ENCODE results near the gene TGM3.

The TGM3 gene

GRCh38 chr20:2253256-2253655, 42.5 kb upstream of the TGM3 start:
- CTCF ChIA-PET = no interaction called here
- no peak for TF ChIP-seq ARNT (IDR thresholded peaks at IDR 0.05)
- no peak for TF ChIP-seq TARDBP (IDR thresholded peaks at IDR 0.05)
- TF ChIP-seq FOXK2 (IDR thresholded peaks at IDR 0.05) = no peak
- no peak for TF ChIP-seq LEF1 (IDR thresholded peaks at IDR 0.05; ENCODE audit: borderline replicate concordance)
- no peak for TF ChIP-seq CTBP1 (IDR thresholded peaks at IDR 0.05; ENCODE audit: borderline replicate concordance)
- POLR2A ChIA-PET = no interaction called here
- DNase-seq (ENCODE audit: extremely low spot score) = no peak

- no peak for DNase-seq (ENCODE audit: extremely low spot score)
- ChIA-PET POLR2A (no interaction called here), CTCF (interaction anchor here (0.6 kb wide), 1 partner anchor 11 kb away, joined by 4 read pairs; no protein-coding TSS in a partner anchor)
- TF ChIP-seq CTBP1 (IDR thresholded peaks at IDR 0.05; ENCODE audit: borderline replicate concordance) (no peak), BHLHE40 (IDR thresholded peaks at IDR 0.05; ENCODE audit: borderline replicate concordance) (no peak), L3MBTL2 (conservative IDR thresholded peaks at IDR 0.05) (no peak), SP1 (IDR thresholded peaks at IDR 0.05) (no peak), FOXA1 (IDR thresholded peaks at IDR 0.05) (no peak), TARDBP (IDR thresholded peaks at IDR 0.05) (no peak), FOXM1 (IDR thresholded peaks at IDR 0.05; ENCODE audit: borderline replicate concordance) (no peak), LEF1 (IDR thresholded peaks at IDR 0.05; ENCODE audit: borderline replicate concordance) (no peak), FOXK2 (IDR thresholded peaks at IDR 0.05) (no peak), ZNF384 (IDR thresholded peaks at IDR 0.05) (no peak), ELF4 (IDR thresholded peaks at IDR 0.05) (no peak), NFRKB (IDR thresholded peaks at IDR 0.05) (no peak), PKNOX1 (IDR thresholded peaks at IDR 0.05) (no peak), HDGF (IDR thresholded peaks at IDR 0.05; ENCODE audit: borderline replicate concordance) (no peak), SUZ12 (IDR thresholded peaks at IDR 0.05) (no peak), ARNT (IDR thresholded peaks at IDR 0.05) (no peak)
Measured at GRCh38 chr20:2254333-2254732, 41.5 kb upstream of the TGM3 start.

- CTCF ChIA-PET = no interaction called here
- no peak for DNase-seq (ENCODE audit: extremely low spot score)
- POLR2A ChIA-PET = no interaction called here
- TF ChIP-seq SUZ12 (IDR thresholded peaks at IDR 0.05) = no peak
- TF ChIP-seq LEF1 (IDR thresholded peaks at IDR 0.05; ENCODE audit: borderline replicate concordance) = no peak
- TF ChIP-seq FOXA1 (IDR thresholded peaks at IDR 0.05) = no peak
- no peak for TF ChIP-seq CTBP1 (IDR thresholded peaks at IDR 0.05; ENCODE audit: borderline replicate concordance)
- TF ChIP-seq L3MBTL2 (conservative IDR thresholded peaks at IDR 0.05) = no peak
Measured at GRCh38 chr20:2255926-2256531, 39.8 kb upstream of the TGM3 start.

- ChIA-PET POLR2A (interaction anchor here (1.1 kb wide), 1 partner anchor 15 kb away, joined by 3 read pairs; no protein-coding TSS in a partner anchor), CTCF (no interaction called here)
- TF ChIP-seq FOXM1 (IDR thresholded peaks at IDR 0.05; ENCODE audit: borderline replicate concordance) = no peak
- no peak for TF ChIP-seq L3MBTL2 (conservative IDR thresholded peaks at IDR 0.05)
- TF ChIP-seq SUZ12 (IDR thresholded peaks at IDR 0.05) = no peak
- TF ChIP-seq HDGF (IDR thresholded peaks at IDR 0.05; ENCODE audit: borderline replicate concordance) = no peak
Measured at GRCh38 chr20:2259731-2260130, 36.1 kb upstream of the TGM3 start.

GRCh38 chr20:2260250-2260649, 35.6 kb upstream of the TGM3 start:
- TF ChIP-seq SUZ12 (IDR thresholded peaks at IDR 0.05) = no peak
- no peak for TF ChIP-seq FOXA1 (IDR thresholded peaks at IDR 0.05)
- no peak for TF ChIP-seq ZNF384 (IDR thresholded peaks at IDR 0.05)
- ChIA-PET POLR2A (no interaction called here), CTCF (no interaction called here)

More at GRCh38 chr20:2259731-2260130, 36.1 kb upstream of the TGM3 start:
- no peak for DNase-seq (ENCODE audit: extremely low spot score)

GRCh38 chr20:2261046-2261485, 34.7 kb upstream of the TGM3 start:
- POLR2A ChIA-PET = no interaction called here
- no peak for DNase-seq (ENCODE audit: extremely low spot score)
- CTCF ChIA-PET = no interaction called here
- TF ChIP-seq HDGF (IDR thresholded peaks at IDR 0.05; ENCODE audit: borderline replicate concordance) (no peak), PKNOX1 (IDR thresholded peaks at IDR 0.05) (no peak), ZNF384 (IDR thresholded peaks at IDR 0.05) (no peak), CTBP1 (IDR thresholded peaks at IDR 0.05; ENCODE audit: borderline replicate concordance) (no peak), FOXA1 (IDR thresholded peaks at IDR 0.05) (no peak), ARNT (IDR thresholded peaks at IDR 0.05) (no peak), NFRKB (IDR thresholded peaks at IDR 0.05) (no peak), SP1 (IDR thresholded peaks at IDR 0.05) (no peak), BHLHE40 (IDR thresholded peaks at IDR 0.05; ENCODE audit: borderline replicate concordance) (no peak), L3MBTL2 (conservative IDR thresholded peaks at IDR 0.05) (no peak), FOXM1 (IDR thresholded peaks at IDR 0.05; ENCODE audit: borderline replicate concordance) (no peak)

More at GRCh38 chr20:2260250-2260649, 35.6 kb upstream of the TGM3 start:
- no peak for DNase-seq (ENCODE audit: extremely low spot score)

GRCh38 chr20:2261629-2262028, 34.2 kb upstream of the TGM3 start:
- CTCF ChIA-PET = interaction anchor here (0.7 kb wide), 1 partner anchor 89 kb away, joined by 3 read pairs; no protein-coding TSS in a partner anchor
- POLR2A ChIA-PET = no interaction called here
- TF ChIP-seq FOXM1 (IDR thresholded peaks at IDR 0.05; ENCODE audit: borderline replicate concordance) (no peak), SP1 (IDR thresholded peaks at IDR 0.05) (no peak), HDGF (IDR thresholded peaks at IDR 0.05; ENCODE audit: borderline replicate concordance) (no peak), FOXA1 (IDR thresholded peaks at IDR 0.05) (no peak), BHLHE40 (IDR thresholded peaks at IDR 0.05; ENCODE audit: borderline replicate concordance) (no peak), LEF1 (IDR thresholded peaks at IDR 0.05; ENCODE audit: borderline replicate concordance) (no peak), ARNT (IDR thresholded peaks at IDR 0.05) (no peak), CTBP1 (IDR thresholded peaks at IDR 0.05; ENCODE audit: borderline replicate concordance) (no peak), TARDBP (IDR thresholded peaks at IDR 0.05) (no peak), ZNF384 (IDR thresholded peaks at IDR 0.05) (no peak), ELF4 (IDR thresholded peaks at IDR 0.05) (no peak), SUZ12 (IDR thresholded peaks at IDR 0.05) (no peak), FOXK2 (IDR thresholded peaks at IDR 0.05) (no peak), L3MBTL2 (conservative IDR thresholded peaks at IDR 0.05) (no peak), PKNOX1 (IDR thresholded peaks at IDR 0.05) (no peak), NFRKB (IDR thresholded peaks at IDR 0.05) (no peak)
- DNase-seq (ENCODE audit: extremely low spot score) = no peak
